GM18505 (cell line): ENCODE results near the gene ZNF684.
"Not testable (repeated sequence)": the region's sequence is repeated elsewhere in the genome, so short reads cannot be mapped to it uniquely, and the experiment has no call there.

Experiments used
- ATAC-seq: cut with Tn5 transposase; IDR thresholded peaks from one replicate; pipeline ENCODE4 v1.9.1; 2021; ENCODE audit not compliant: unreplicated experiment
- POLR2A ChIP-seq: IDR thresholded peaks from 4 replicates; pipeline ENCODE4 v1.6.1; 2011; ENCODE audit warnings: borderline replicate concordance; ENCODE audit not compliant: insufficient read depth, insufficient read length; ENCODE audit errors: extremely low read depth

Gene ZNF684

DNA sequence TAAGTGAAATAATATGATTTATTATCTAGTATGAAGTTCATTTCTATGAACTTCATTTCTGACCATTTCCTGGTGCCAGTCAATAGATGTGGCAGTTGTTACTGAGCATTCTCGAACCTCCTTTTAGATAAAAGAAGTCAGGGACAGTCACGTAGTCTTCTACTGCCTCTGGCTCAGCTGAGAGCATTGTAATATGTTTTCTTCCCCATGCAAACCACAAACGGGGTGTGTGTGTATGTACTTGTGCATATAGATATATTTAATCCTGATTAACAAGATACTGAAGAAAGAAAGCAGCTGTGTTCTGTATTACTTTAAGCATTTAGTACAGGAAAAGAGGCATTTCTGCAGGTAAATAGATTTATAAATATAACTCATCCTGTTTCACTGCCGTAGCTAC lies 21.6 kb downstream of the ZNF684 start:
- no peak for TF ChIP-seq POLR2A
- ATAC-seq = no peak

DNA sequence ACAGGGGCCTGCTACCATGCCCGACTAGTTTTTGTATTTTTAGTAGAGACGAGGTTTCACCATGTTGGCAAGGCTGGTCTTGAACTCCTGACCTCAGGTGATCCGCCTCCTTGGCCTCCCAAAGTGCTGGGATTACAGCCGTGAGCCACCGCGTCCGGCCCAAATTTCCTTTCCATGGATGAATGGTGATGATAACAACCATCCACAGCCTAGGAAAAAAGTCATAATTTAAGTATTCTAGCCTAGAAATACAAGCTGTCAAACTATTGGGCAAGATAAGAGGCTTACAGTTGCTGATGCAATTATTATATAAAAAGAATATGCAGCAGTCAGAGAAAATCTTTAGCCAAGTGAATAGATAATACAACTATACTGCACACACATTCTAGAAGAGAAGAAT lies 23.4 kb downstream of the ZNF684 start:
- not testable (repeated sequence) for ATAC-seq

DNA sequence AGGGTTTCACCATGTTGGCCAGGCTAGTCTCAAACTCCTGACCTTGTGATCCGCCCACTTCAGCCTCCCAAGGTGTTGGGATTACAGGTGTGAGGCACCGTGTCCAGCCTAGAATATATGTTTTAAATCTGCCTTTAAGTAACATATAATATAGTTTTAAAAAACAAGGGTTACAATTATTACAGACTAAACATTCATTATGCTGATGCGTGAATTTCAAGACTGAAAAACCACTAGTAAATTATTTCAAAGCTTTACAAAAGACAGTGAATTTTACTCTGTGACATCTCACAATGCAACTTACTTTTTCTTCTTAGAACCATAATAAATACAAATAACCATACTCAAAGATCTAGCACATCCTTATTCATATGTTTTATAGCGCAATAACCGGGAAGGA lies 24.7 kb downstream of the ZNF684 start:
- no peak for ATAC-seq
- TF ChIP-seq POLR2A = no peak

DNA sequence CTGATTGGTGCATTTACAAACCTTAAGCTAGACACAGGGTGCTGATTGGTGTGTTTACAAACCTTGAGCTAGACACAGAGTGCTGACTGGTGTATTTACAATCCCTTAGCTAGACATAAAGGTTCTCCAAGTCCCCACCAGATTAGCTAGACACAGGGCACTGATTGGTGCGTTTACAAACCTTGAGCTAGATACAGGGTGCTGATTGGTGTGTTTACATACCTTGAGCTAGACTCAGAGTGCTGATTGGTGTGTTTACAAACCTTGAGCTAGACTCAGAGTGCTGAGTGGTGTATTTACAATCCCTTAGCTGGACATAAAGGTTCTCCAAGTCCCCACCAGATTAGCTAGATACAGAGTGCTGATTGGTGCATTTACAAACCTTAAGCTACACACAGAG lies 26.8 kb downstream of the ZNF684 start:
- ATAC-seq = not testable (repeated sequence)

DNA sequence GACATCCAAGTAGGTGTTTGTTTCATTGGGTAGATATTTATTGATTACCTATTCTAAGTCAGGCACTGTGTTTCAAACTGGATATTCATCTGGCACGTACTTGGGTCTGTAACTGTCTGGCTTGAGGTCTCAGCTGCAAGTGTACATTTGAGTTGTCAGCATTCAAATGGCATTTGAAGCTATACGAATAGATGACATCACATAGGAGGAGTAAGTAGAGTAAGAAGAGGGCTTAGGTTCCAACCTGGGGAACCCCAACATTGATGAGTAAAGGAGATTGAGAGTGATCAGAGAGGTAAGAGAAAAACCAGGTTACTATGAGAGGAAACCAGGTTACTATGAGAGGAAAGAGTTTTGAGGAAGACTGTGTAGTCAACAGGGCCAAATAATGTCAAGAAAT lies 30.7 kb downstream of the ZNF684 start:
- ATAC-seq = no peak
- no peak for TF ChIP-seq POLR2A

DNA sequence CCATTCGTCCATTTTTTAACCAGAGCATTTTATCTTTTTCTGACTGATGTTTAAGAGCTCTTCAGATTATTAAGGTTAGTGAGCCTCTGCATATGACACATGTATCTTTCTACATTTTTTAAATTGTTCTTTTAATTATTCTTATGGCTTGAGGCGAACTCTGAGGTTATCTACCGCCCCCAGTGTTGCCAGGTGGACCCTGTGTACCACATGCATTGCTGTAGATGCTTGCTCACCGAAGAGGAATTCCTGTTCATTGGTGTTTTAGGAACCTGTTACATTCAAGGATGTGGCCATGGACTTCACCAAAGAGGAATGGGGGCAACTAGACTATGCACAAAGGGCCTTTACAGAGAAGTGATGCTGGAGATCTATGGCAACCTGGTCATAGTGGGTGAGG lies 31.8 kb downstream of the ZNF684 start:
- ATAC-seq = no peak
- no peak for TF ChIP-seq POLR2A

DNA sequence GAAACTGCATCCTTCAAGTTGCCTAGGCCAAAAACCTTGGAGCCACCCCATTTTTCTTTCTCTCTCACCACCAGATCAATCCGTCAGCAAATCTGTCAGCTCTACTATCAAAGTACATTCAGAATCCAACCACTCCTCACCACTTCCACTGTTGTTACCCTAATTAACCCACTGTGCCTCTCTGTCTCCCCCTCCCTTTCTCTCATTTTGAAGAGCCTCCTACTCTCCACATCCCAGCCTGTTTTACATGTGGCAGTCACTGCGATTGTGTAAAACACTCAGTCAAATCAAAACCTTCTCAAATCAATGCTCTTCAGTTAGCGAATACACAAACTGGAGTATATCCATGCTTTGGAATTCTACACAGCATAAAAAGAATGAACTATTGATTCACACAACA lies 33.1 kb downstream of the ZNF684 start:
- ATAC-seq = no peak
- no peak for TF ChIP-seq POLR2A

DNA sequence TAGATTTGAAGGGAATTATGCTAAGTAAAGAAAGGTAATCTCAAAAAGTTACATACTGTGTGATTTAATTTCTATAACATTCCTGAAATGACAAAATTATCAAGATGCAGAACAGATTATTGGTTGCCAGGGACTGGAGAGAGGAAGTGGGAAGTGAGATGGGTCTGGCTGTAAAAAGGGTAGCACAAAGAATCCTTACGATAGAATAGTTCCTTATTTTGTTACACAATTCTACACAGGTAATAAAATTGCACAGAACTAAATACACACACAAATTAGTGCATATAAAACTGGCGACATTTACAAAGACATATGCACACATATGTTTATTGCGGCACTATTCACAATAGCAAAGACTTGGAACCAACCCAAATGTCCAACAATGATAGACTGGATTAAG lies 33.5 kb downstream of the ZNF684 start:
- no peak for ATAC-seq
- TF ChIP-seq POLR2A = no peak

DNA sequence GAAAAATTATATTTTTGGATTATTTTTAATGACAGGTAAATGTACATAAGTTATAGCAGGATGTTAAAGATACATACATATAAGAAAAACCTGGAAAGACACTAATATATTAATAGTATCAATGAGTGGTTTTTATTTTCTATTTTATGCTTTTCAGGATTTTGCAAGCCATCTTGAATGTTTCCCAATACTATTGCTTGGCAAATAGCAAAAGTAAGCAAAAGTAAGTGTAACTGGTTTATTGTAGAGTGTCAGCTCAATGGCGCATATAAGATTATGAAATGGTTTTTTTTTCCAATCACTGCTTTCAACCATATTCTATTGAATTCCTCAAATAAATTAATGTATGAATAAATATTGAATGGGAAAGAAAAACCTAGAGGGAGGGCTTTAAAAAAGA lies 36.4 kb downstream of the ZNF684 start:
- TF ChIP-seq POLR2A = no peak
- ATAC-seq = no peak

DNA sequence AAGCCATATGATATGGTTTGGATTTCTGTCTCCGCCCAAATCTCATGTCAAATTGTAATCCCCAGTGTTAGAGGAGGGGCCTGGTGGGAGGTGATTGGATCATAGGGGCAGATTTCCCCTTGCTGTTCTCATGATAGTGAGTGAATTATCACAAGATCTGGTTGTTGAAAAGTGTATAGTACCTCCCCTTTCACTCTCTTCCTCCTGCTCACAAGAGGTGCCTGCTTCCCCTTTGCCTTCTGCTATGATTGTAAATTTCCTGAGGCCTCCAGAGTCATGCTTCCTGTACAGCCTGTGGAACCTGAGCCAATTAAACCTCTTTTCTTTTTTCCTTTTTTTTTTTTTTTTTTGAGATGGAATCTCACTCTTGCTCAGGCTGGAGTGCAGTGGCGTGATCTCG lies 43.4 kb downstream of the ZNF684 start:
- ATAC-seq = not testable (repeated sequence)

DNA sequence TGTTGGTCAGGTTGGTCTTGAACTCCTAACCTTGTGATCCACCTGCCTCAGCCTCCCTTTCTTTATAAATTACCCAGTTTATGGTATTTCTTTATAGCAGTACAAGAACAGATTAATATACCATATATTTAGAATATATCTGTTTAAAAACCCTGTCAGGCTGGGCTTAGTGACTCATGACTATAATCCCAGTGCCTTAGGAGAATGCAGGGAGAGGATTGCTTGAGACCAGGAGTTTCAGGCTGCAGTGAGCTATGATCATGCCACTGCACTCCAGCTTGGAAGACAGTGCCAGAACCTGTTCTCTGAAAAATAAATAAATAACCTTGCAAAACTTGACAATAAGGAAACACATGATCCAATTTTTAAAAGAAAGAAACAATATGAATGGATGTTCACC lies 43.9 kb downstream of the ZNF684 start:
- TF ChIP-seq POLR2A = no peak
- ATAC-seq = no peak

DNA sequence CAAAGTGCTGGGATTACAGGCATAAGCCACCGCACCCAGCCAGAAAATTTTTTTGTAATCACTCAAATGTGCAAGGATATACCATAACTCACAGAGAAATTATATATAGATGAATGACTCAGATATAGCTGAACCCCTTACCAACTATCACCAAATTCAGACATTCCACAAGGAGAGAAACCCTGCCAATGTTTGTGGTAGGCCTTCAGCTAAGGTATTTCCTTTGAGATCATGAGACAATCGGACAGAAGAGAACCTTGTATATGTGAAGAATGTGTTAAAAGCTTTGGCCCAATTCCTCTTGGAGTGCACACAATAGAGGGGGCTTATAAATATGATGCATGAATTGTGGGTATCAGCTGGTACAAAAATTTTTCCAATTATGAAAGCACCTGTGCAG lies 50.7 kb downstream of the ZNF684 start:
- no peak for ATAC-seq
- no peak for TF ChIP-seq POLR2A

DNA sequence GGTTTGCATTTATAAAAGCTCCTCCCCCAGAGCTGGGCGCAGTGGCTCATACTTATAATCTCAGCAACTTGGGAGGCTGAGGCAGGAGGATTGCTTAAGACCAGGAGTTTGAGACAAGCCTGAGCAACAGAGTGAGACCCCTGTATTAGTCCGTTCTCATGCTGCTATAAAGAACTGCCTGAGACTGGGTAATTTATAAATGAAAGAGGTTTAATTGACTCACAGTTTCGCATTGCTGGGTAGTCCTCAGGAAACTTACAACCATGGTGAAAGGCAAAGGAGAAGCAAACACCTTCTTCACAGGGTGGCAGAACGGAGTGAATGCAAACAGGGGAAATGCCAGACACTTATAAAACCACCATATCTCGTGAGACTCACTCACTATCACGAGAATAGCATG lies 52.5 kb downstream of the ZNF684 start:
- no peak for ATAC-seq
- TF ChIP-seq POLR2A = no peak

DNA sequence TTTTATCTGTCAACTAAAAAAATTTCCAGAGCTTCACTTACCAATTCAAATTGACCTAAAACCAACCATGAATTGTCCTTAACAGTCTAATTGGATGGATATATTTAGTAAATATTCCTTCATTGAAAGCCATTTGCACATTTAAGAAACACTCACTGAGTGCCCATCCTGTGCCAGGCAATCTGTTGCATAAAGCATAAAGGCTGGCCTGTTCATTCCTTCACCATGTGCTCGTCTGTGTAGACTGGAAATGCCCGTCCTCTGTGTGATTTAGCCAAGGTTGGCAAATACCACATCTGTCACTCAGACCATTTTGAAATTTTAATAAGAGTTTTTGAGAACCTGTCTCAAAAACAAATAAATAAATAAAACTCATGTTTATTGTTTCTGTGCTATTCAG lies 57.1 kb downstream of the ZNF684 start:
- no peak for TF ChIP-seq POLR2A
- no peak for ATAC-seq

DNA sequence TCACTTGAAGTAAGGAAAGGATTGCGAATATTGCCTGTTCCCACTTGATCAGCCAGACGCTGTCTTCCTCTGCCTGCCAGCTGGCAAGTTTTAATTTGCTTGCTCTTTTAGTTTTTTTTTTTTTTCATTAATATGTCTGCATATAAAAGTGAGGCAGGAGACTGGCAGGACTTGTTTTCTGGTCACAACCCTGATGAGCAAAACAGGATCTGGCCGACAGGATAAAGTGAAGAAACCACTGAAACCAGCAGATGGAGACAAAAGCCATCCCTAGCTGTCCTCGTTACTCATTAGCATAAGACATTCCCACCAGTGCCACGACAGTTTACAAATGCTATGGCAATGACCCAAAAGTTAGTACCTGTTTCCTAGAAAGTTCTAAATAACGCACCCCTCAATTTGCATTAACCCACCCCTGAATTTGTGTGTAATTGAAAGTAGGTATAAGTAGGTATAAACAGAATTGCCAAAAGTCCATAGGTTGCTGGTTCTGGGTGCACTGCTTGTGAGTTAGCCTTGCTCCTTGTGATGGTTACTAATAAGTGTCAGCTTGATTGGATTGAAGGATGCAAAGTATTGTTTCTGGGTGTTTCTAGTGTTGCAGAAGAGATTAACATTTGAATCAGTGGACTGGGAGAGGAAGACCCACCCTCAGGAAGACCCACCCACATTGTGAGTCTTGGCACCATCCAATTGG lies 60.8 kb downstream of the ZNF684 start:
- no peak for ATAC-seq
- TF ChIP-seq POLR2A = no peak
